Left lung (tissue), 14 donors: Measurements from ENCODE around the gene SOBP. TPM values are rescaled to one million over a fixed set of nuclear protein-coding genes. Genes with fewer than 3 reads are reported as not detected.
A peak's percentile ranks its signal among the peaks of the same experiment; 100 is the strongest.

Source experiments
- ATAC-seq: fragments of 200-7000 bp; cut with Tn5 transposase; one replicate; pipeline ENCODE4 v1.9.1; 2020; ENCODE audit warnings: moderate library complexity
- DNase-seq, 4 donors: peaks; one replicate each; pipeline ENCODE4 v3.0.0-alpha.2; 2013 to 2020
- H3K27ac ChIP-seq, 2 donors: fragments of 200-600 bp; sonication (generic) in 1 of 2; one replicate each; pipeline versions ENCODE4 v1.5.0 to v1.8.0; 2020 to 2021
- H3K27me3 ChIP-seq, 2 donors: fragments of 200-600 bp; sonication (generic) in 1 of 2; one replicate each; pipeline versions ENCODE4 v1.5.0 to v1.8.0; 2020 to 2021
- H3K36me3 ChIP-seq, 2 donors: fragments of 200-600 bp; sonication (generic) in 1 of 2; one replicate each; pipeline versions ENCODE4 v1.5.0 to v1.8.0; 2020 to 2021
- H3K4me1 ChIP-seq, 2 donors: fragments of 200-600 bp; one replicate each; pipeline ENCODE4 v1.8.0; 2021
- H3K4me3 ChIP-seq, 2 donors: fragments of 200-600 bp; sonication (generic) in 1 of 2; one replicate each; pipeline versions ENCODE4 v1.5.0 to v1.8.0; 2020 to 2021; ENCODE audit warnings: mild to moderate bottlenecking in 1 of 2
- H3K9me3 ChIP-seq, 2 donors: fragments of 200-600 bp; sonication (generic) in 1 of 2; one replicate each; pipeline versions ENCODE4 v1.5.0 to v1.8.0; 2020 to 2021
- CTCF ChIP-seq, 2 donors: fragments of 200-600 bp; sonication (generic) in 1 of 2; IDR thresholded peaks; one replicate each; pipeline versions ENCODE4 v1.5.0 to v1.8.0; 2021; ENCODE audit warnings: antibody characterized with exemption in 2 of 2
- intact Hi-C, 2 donors: fragments of 100-400 bp; cut with DNase I; formaldehyde crosslinking; loops; one replicate each; pipeline versions ENCODE4 v1.11.2 to v1.14.2; 2022
- long read RNA-seq, 12 donors: library from polyadenylated mRNA in 2 of 12; unstranded in 2 of 12; transcript quantifications; one replicate each; pipeline ENCODE4 v2.0.0 and lab custom pipeline, GENCODE V29; 2019 to 2026
- polyA plus RNA-seq, 6 donors: library from polyadenylated mRNA; unstranded; fragments of 120-200 nt; gene quantifications; one replicate each; pipeline ENCODE4 v1.2.1, GENCODE V29; 2013; ENCODE audit not compliant: insufficient read length in 6 of 6
- total RNA-seq, 2 donors: library from RNA; stranded (reverse); fragmentation: NEBNext Ultra II Directional; extraction: Animal tissue kit (Norgen Biotek cat#: 25700); gene quantifications; one replicate each; pipeline ENCODE4 v1.2.1, GENCODE V29; 2021
- donor health status: DM: no; HTN: yes; CAD: no.
- donor health status: DM: no; HTN: no; CAD: no.

SOBP gene
- total RNA-seq: 10 to 100 TPM in 1 of 2 donors, 1 to 10 TPM in 1; 6.5 to 11.1 TPM
- 1 to 10 TPM; 7.0 to 8.7 (median 8.1) TPM for polyA plus RNA-seq
- long read RNA-seq, donor 1: 0 reads
- long read RNA-seq, donor 2: 0 reads
- long read RNA-seq, donor 3: 0 reads
- long read RNA-seq, donor 4, partial matches to known transcripts: 0 of 2 reads
- long read RNA-seq, donor 4, other reads (novel, unspliced or antisense): 2 of 2 reads
- long read RNA-seq, donor 5: 0 reads
- long read RNA-seq, donor 6: 0 reads
- long read RNA-seq, donor 7: 0 reads
- long read RNA-seq, donor 8, full-length matches to known transcripts: 1 of 1 reads
- long read RNA-seq, donor 8, partial matches to known transcripts: 0 of 1 reads
- long read RNA-seq, donor 8, other reads (novel, unspliced or antisense): 0 of 1 reads
- long read RNA-seq, donor 9: 0 reads
- long read RNA-seq, donor 10, partial matches to known transcripts: 0 of 2 reads
- long read RNA-seq, donor 10, other reads (novel, unspliced or antisense): 2 of 2 reads
- long read RNA-seq, donor 11, full-length matches to known transcripts: 3 of 23 reads
- long read RNA-seq, donor 11, partial matches to known transcripts: 15 of 23 reads
- long read RNA-seq, donor 11, other reads (novel, unspliced or antisense): 5 of 23 reads
- long read RNA-seq, donor 12: 0 reads

- ATAC-seq (peak; percentile 60), DNase-seq (peak; percentile 60 to 88 (median 76))
- no peak for TF ChIP-seq CTCF (IDR thresholded peaks at IDR 0.05)
- Histone ChIP-seq H3K9me3 (no peaks in the 10 kb centered on the region), H3K4me1 (peaks cover 4 to 46% of the 10 kb centered on the region in 2 donors), H3K27ac (peak within 1 kb of the TSS; percentile 37 to 74), H3K36me3 (no peaks in the 10 kb centered on the region), H3K4me3 (peak within 1 kb of the TSS; percentile 60 to 66), H3K27me3 (peaks cover 7 to 96% of the 10 kb centered on the region in 2 donors)
- intact Hi-C loops: no loop called here
Observed at GRCh38 chr6:107489636-107490565, at the start of gene SOBP. TSS of gene SOBP (plus strand) at chr6:107490117. CDS start at chr6:107490617, 500 bp downstream.

- H3K4me1 ChIP-seq: no peaks in the 10 kb centered on the region
- no peaks in the 10 kb centered on the region for H3K36me3 ChIP-seq
- intact Hi-C loops: no loop called here
- H3K27ac ChIP-seq: no peak overlapping the region
- DNase-seq: no peak
- H3K9me3 ChIP-seq: no peaks in the 10 kb centered on the region
- ATAC-seq: no peak
- no peaks in the 10 kb centered on the region for H3K27me3 ChIP-seq
- H3K4me3 ChIP-seq: no peak overlapping the region
- no peak for TF ChIP-seq CTCF (IDR thresholded peaks at IDR 0.05)
Observed at GRCh38 chr6:107440936-107441335, 49.0 kb upstream of the SOBP start.

- no peak for DNase-seq
- intact Hi-C loops: no loop called here
- peaks cover 0 to 5% of the 10 kb centered on the region in 2 donors for H3K9me3 ChIP-seq
- ATAC-seq: no peak
- H3K4me3 ChIP-seq: no peak overlapping the region
- H3K27ac ChIP-seq: no peak overlapping the region
- H3K36me3 ChIP-seq: peaks cover 0 to 3% of the 10 kb centered on the region in 2 donors
- no peaks in the 10 kb centered on the region for H3K4me1 ChIP-seq
- no peaks in the 10 kb centered on the region for H3K27me3 ChIP-seq
- TF ChIP-seq CTCF (IDR thresholded peaks at IDR 0.05): no peak
Observed at GRCh38 chr6:107441682-107442081, 48.2 kb upstream of the SOBP start.

GRCh38 chr6:107442938-107443607 lies 46.8 kb upstream of the SOBP start:
- intact Hi-C loops: no loop called here
- no peaks in the 10 kb centered on the region for H3K27me3 ChIP-seq
- H3K4me1 ChIP-seq: no peaks in the 10 kb centered on the region
- H3K27ac ChIP-seq: no peak overlapping the region
- no peak overlapping the region for H3K4me3 ChIP-seq
- DNase-seq (no peak), ATAC-seq (no peak)
- peaks cover 0 to 18% of the 10 kb centered on the region in 2 donors for H3K9me3 ChIP-seq
- TF ChIP-seq CTCF (IDR thresholded peaks at IDR 0.05): no peak
- peaks cover 0 to 3% of the 10 kb centered on the region in 2 donors for H3K36me3 ChIP-seq
